H9 (cell line): ENCODE measurements around the gene LRWD1. TPM values are rescaled to one million over a fixed set of nuclear protein-coding genes. Genes with fewer than 3 reads are reported as not detected.
"Not testable (repeated sequence)": the region's sequence is repeated elsewhere in the genome, so short reads cannot be mapped to it uniquely, and the experiment has no call there.

Source experiments
- DNase-seq: peaks from one replicate; pipeline ENCODE4 v3.0.0-alpha.2; 2017
- H2AFZ ChIP-seq: one replicate; pipeline ENCODE4 v1.6.1; 2013; ENCODE audit warnings: mild to moderate bottlenecking, low read length, control low read depth, moderate library complexity
- H2AK5ac ChIP-seq: 2 replicates; pipeline ENCODE4 v1.6.1; 2013; ENCODE audit warnings: low read length, control low read depth, mixed read lengths; ENCODE audit not compliant: insufficient read length
- H2BK120ac ChIP-seq: one replicate; pipeline ENCODE4 v1.6.1; 2013; ENCODE audit warnings: low read depth, mild to moderate bottlenecking, low read length, control low read depth, inconsistent platforms; ENCODE audit not compliant: poor library complexity, severe bottlenecking
- H2BK12ac ChIP-seq: 2 replicates; pipeline ENCODE4 v1.6.1; 2013; ENCODE audit warnings: low read length, control low read depth, mixed read lengths, low read depth; ENCODE audit not compliant: insufficient read length
- H2BK15ac ChIP-seq: 2 replicates; pipeline ENCODE4 v1.6.1; 2013; ENCODE audit warnings: low read depth, low read length, control low read depth
- H2BK20ac ChIP-seq: one replicate; pipeline ENCODE4 v1.6.1; 2013; ENCODE audit warnings: low read depth, mild to moderate bottlenecking, low read length, control low read depth, inconsistent platforms; ENCODE audit not compliant: poor library complexity, severe bottlenecking
- H2BK5ac ChIP-seq: 2 replicates; pipeline ENCODE4 v1.6.1; 2013; ENCODE audit warnings: low read length, control low read depth, mixed read lengths; ENCODE audit not compliant: insufficient read length
- H3K14ac ChIP-seq: 2 replicates; pipeline ENCODE4 v1.6.1; 2013; ENCODE audit warnings: low read length, control low read depth; ENCODE audit not compliant: insufficient read depth
- H3K18ac ChIP-seq: 2 replicates; pipeline ENCODE4 v1.6.1; 2013; ENCODE audit warnings: low read depth, mild to moderate bottlenecking, mixed read lengths, low read length, control low read depth; ENCODE audit not compliant: insufficient read length
- H3K23ac ChIP-seq: 2 replicates; pipeline ENCODE4 v1.6.1; 2013; ENCODE audit warnings: low read length, control low read depth, mixed read lengths, low read depth; ENCODE audit not compliant: insufficient read length
- H3K23me2 ChIP-seq: 2 replicates; pipeline ENCODE4 v1.6.1; 2013; ENCODE audit warnings: low read depth, mild to moderate bottlenecking, mixed read lengths, low read length, control low read depth; ENCODE audit not compliant: insufficient read length, poor library complexity, severe bottlenecking
- H3K27ac ChIP-seq: 2 replicates; pipeline ENCODE4 v1.5.1; 2013; ENCODE audit warnings: low read length, control low read depth, mixed read lengths, low read depth; ENCODE audit not compliant: insufficient read length
- H3K27me3 ChIP-seq: 2 replicates; pipeline ENCODE4 v1.6.1; 2013; ENCODE audit warnings: low read length, control low read depth, inconsistent platforms; ENCODE audit not compliant: insufficient read depth
- H3K4ac ChIP-seq: 2 replicates; pipeline ENCODE4 v1.6.1; 2013; ENCODE audit warnings: low read depth, mild to moderate bottlenecking, control low read depth, inconsistent platforms, low read length, moderate library complexity
- H3K4me1 ChIP-seq: 2 replicates; pipeline ENCODE4 v1.6.1; 2013; ENCODE audit warnings: low read length, control low read depth, inconsistent platforms; ENCODE audit not compliant: insufficient read depth
- H3K4me2 ChIP-seq: 2 replicates; pipeline ENCODE4 v1.6.1; 2013; ENCODE audit warnings: low read length, control low read depth, mixed read lengths; ENCODE audit not compliant: insufficient read length, insufficient read depth
- H3K56ac ChIP-seq: 2 replicates; pipeline ENCODE4 v1.6.1; 2013; ENCODE audit warnings: low read depth, mild to moderate bottlenecking, mixed read lengths, low read length, control low read depth; ENCODE audit not compliant: insufficient read length
- H3K79me1 ChIP-seq: 2 replicates; pipeline ENCODE4 v1.6.1; 2013; ENCODE audit warnings: low read depth, mild to moderate bottlenecking, moderate library complexity, low read length, control low read depth, inconsistent platforms; ENCODE audit not compliant: insufficient read depth, poor library complexity, severe bottlenecking
- H3K79me2 ChIP-seq: 2 replicates; pipeline ENCODE4 v1.6.1; 2013; ENCODE audit warnings: low read length, control low read depth, inconsistent platforms; ENCODE audit not compliant: insufficient read depth
- H3K9ac ChIP-seq: 2 replicates; pipeline ENCODE4 v1.6.1; 2013; ENCODE audit warnings: low read length, control low read depth, mixed read lengths; ENCODE audit not compliant: insufficient read length; ENCODE audit errors: extremely low read depth
- H3K9me3 ChIP-seq: one replicate; pipeline ENCODE4 v1.6.1; 2013; ENCODE audit warnings: low read depth, low read length, inconsistent platforms; ENCODE audit not compliant: control insufficient read depth
- H3T11ph ChIP-seq: one replicate; pipeline ENCODE4 v1.6.1; 2013; ENCODE audit warnings: mild to moderate bottlenecking, low read length, control low read depth, inconsistent platforms
- H4K20me1 ChIP-seq: one replicate; pipeline ENCODE4 v1.6.1; 2013; ENCODE audit not compliant: control insufficient read depth, insufficient read length, insufficient read depth
- H4K5ac ChIP-seq: 2 replicates; pipeline ENCODE4 v1.6.1; 2013; ENCODE audit warnings: low read depth, mild to moderate bottlenecking, mixed read lengths, low read length, control low read depth; ENCODE audit not compliant: insufficient read length
- H4K8ac ChIP-seq: replicated peaks from 2 replicates; pipeline ENCODE4 v1.6.1; 2013; ENCODE audit warnings: low read length, control low read depth, mixed read lengths, low read depth; ENCODE audit not compliant: insufficient read length
- H4K91ac ChIP-seq: 2 replicates; pipeline ENCODE4 v1.6.1; 2013; ENCODE audit warnings: low read depth, mild to moderate bottlenecking, moderate library complexity, mixed read lengths, low read length, control low read depth; ENCODE audit not compliant: insufficient read length
- H3K27ac Mint-ChIP-seq, 3 experiments: 2 replicates in 2 of 3; 3 replicates in 1 of 3; pipeline ENCODE4 v1.8.0; 2020 to 2021; ENCODE audit warnings: mixed read lengths in 3 of 3, mild to moderate bottlenecking in 1 of 3, moderate library complexity in 1 of 3
- H3K27me3 Mint-ChIP-seq: 2 replicates; pipeline ENCODE4 v1.8.0; 2021; ENCODE audit warnings: low read depth, mild to moderate bottlenecking, moderate library complexity, mixed read lengths
- H3K36me3 Mint-ChIP-seq, 3 experiments: 2 replicates in 2 of 3; 3 replicates in 1 of 3; pipeline ENCODE4 v1.8.0; 2020 to 2021; ENCODE audit warnings: low read depth in 3 of 3, mixed read lengths in 3 of 3; ENCODE audit not compliant: insufficient read depth in 1 of 3
- H3K4me1 Mint-ChIP-seq, 2 experiments: 2 replicates each; pipeline ENCODE4 v1.8.0; 2020; ENCODE audit warnings: mixed read lengths in 2 of 2
- H3K4me3 Mint-ChIP-seq, 2 experiments: 2 replicates in 1 of 2; 3 replicates in 1 of 2; pipeline ENCODE4 v1.8.0; 2020 to 2021; ENCODE audit warnings: mild to moderate bottlenecking in 2 of 2, mixed read lengths in 2 of 2, moderate library complexity in 1 of 2
- H3K9me3 Mint-ChIP-seq, 2 experiments: 2 replicates in 1 of 2; 3 replicates in 1 of 2; pipeline ENCODE4 v1.8.0; 2020; ENCODE audit warnings: mild to moderate bottlenecking in 2 of 2, mixed read lengths in 2 of 2, moderate library complexity in 1 of 2
- WGBS: extraction: QIAGEN DNeasy Blood & Tissue Kit; methylation state at CpG from one replicate; pipeline ENCODE4 v1.1.7; 2013; ENCODE audit warnings: missing lambda C conversion rate, low lambda C conversion rate, mixed read lengths; ENCODE audit not compliant: insufficient read length; ENCODE audit errors: extremely low coverage; 5-methylcytosine and 5-hydroxymethylcytosine counted together
- total RNA-seq: library from RNA; stranded (reverse); gene quantifications from 2 replicates; pipeline ENCODE4 v1.2.1, GENCODE V29; 2021

LRWD1 gene
- total RNA-seq, 1 experiment from 2014 or later, result 35.1 TPM

DNA sequence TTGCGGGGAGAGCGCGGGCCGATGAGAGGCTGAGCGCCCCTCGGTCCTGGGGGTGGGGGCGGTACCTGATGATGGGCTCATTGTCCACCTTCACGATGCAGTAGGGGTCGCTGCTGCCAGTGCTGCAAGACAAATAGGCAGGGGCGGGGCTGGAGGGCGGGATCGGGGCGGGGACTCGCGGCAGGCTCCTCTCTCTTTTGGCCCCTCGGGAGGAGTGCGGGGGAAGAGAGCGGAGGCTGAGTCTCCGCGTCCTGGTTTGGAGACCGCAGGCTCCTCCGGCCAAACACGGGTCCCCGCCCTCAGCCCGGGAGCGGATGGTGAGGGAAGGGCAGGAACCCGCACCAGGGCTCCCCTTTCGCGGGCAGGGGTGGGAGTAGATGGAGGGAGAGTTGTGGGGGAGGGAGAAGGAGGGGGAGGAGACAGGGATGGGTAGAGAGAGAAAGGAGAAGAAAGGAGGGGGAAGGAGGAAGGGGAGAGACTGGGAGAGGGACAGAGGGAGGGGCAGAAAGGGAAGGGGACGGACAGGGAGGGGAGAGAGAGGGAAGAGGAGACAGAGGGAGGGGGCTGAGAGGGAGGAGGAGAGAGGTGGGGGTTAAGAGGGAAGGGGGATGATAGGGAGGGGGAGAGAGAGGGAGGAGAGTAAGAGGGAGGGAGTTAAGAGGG lies 47.2 kb downstream of the LRWD1 start:
- H2AK5ac ChIP-seq, H3K4me1 Mint-ChIP-seq, H4K91ac ChIP-seq, H3K23me2 ChIP-seq, H3K4me1 ChIP-seq, H3K4me3 Mint-ChIP-seq, H4K5ac ChIP-seq, H4K8ac ChIP-seq, H3K27me3 ChIP-seq, H3K23ac ChIP-seq, H3K9me3 Mint-ChIP-seq, DNase-seq, H2BK12ac ChIP-seq, H3K9ac ChIP-seq, H3K36me3 Mint-ChIP-seq, H2BK15ac ChIP-seq, H3K9me3 ChIP-seq, H2BK5ac ChIP-seq, H3K27me3 Mint-ChIP-seq, H3K18ac ChIP-seq, H3T11ph ChIP-seq, H3K4me2 ChIP-seq, H3K79me1 ChIP-seq, H3K27ac Mint-ChIP-seq, H3K27ac ChIP-seq, H3K14ac ChIP-seq, H3K4ac ChIP-seq, H2BK120ac ChIP-seq, H2BK20ac ChIP-seq, H3K56ac ChIP-seq, H3K79me2 ChIP-seq, H2AFZ ChIP-seq, H4K20me1 ChIP-seq: not testable (repeated sequence)
- no CpG with 5 or more reads among the region's 30 CpGs for WGBS

DNA sequence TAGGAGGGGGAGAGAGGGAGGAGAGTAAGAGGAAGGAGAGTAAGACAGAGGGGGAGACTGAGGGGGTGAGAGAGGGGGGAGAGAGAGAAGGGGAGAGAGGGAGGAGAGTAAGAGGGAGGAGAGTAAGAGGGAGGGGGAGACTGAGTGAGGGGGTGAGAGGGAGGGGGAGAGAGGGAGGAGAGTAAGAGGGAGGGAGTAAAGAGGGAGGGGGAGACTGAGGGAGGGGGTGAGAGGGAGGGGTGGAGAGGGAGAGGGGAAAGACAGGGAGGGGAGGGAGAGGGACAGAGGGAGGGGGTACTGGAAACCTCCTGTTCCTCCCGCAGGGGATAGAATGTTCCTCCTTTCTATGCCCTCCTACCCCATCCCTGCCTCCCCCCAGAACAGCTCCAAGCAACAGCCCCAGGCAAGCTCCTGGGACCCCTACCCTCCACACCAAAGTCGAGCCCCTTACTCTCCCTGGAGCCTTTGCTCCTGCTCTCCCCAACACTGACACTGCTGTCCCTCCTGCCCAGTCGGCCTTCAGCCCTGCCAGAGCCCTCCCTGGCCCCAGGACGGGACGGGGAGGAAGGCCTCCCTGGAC lies 47.9 kb downstream of the LRWD1 start:
- not testable (repeated sequence) for H2AFZ ChIP-seq, H4K8ac ChIP-seq, H3K9me3 Mint-ChIP-seq, H3K4me1 ChIP-seq, H2BK20ac ChIP-seq, H2BK120ac ChIP-seq, H3K4ac ChIP-seq, H3K27ac ChIP-seq, H3K27ac Mint-ChIP-seq, H3K36me3 Mint-ChIP-seq, H3T11ph ChIP-seq, H4K91ac ChIP-seq, H3K79me1 ChIP-seq, H3K23ac ChIP-seq, H2BK5ac ChIP-seq, H3K56ac ChIP-seq, H3K9me3 ChIP-seq, H2AK5ac ChIP-seq, H3K23me2 ChIP-seq, H3K4me2 ChIP-seq, H3K79me2 ChIP-seq, H2BK12ac ChIP-seq, H3K27me3 ChIP-seq, H3K9ac ChIP-seq, H3K4me1 Mint-ChIP-seq, H3K27me3 Mint-ChIP-seq, H4K5ac ChIP-seq, H3K14ac ChIP-seq, H2BK15ac ChIP-seq, H4K20me1 ChIP-seq
- H3K18ac ChIP-seq, result peak overlapping the region; percentile 64
- DNase-seq, result peak; percentile 65
- no CpG with 5 or more reads among the region's 5 CpGs for WGBS
- H3K4me3 Mint-ChIP-seq, result peak overlapping the region in 1 of 2 experiments; percentile 50; a peak in 2 of 5 replicates
